HEK293 (cell line): Measurements from ENCODE around the gene TPST2.

Experiments
- CTCF ChIA-PET: fragments of 350-600 bp; formaldehyde crosslinking; extraction: SDS; loops from one replicate; lab custom pipeline; 2021; ENCODE audit warnings: antibody characterized with exemption; lab: Yijun Ruan, JAX
- POLR2A ChIA-PET: fragments of 300-600 bp; formaldehyde crosslinking; extraction: SDS; loops from one replicate; lab custom pipeline; 2020; ENCODE audit warnings: antibody characterized with exemption, inconsistent platforms; lab: Yijun Ruan, JAX
- H3K27ac ChIP-seq: fragments of 200-500 bp; sonication (Bioruptor generic); 2 replicates; pipeline ENCODE4 v1.5.1; 2014; ENCODE audit warnings: low read depth, low read length, control low read depth, inconsistent platforms; ENCODE audit errors: extremely low read depth
- H3K36me3 ChIP-seq, 2 experiments: fragments of 200-500 bp in 1 of 2; sonication (Bioruptor generic) in 1 of 2; 1 replicate in 1 of 2; 2 replicates in 1 of 2; pipeline ENCODE4 v1.5.1; 2014 to 2017; ENCODE audit warnings: inconsistent platforms in 2 of 2, low read length in 2 of 2; ENCODE audit not compliant: control insufficient read depth in 2 of 2, insufficient read depth in 1 of 2
- H3K4me1 ChIP-seq: fragments of 200-500 bp; sonication (Bioruptor generic); 2 replicates; pipeline ENCODE4 v1.5.1; 2014; ENCODE audit warnings: mild to moderate bottlenecking, low read length, inconsistent platforms; ENCODE audit not compliant: control insufficient read depth, insufficient read depth
- H3K4me3 ChIP-seq: 2 replicates; pipeline ENCODE4 v1.5.1; 2011; ENCODE audit warnings: low read depth, mild to moderate bottlenecking, control low read depth, low read length, moderate library complexity
- H3K9me3 ChIP-seq: fragments of 200-500 bp; sonication (Bioruptor generic); 2 replicates; pipeline ENCODE4 v1.5.1; 2014; ENCODE audit warnings: low read depth, low read length, inconsistent platforms; ENCODE audit not compliant: control insufficient read depth, insufficient read depth
- GLIS1 ChIP-seq: fragments of 450-650 bp; formaldehyde crosslinking; IDR thresholded peaks from 2 replicates; pipeline ENCODE4 v1.5.1; 2016; ENCODE audit warnings: missing biosample characterization, missing genetic modification characterization
- KLF8 ChIP-seq: fragments of 450-650 bp; formaldehyde crosslinking; IDR thresholded peaks from 2 replicates; pipeline ENCODE4 v1.5.1; 2016; ENCODE audit warnings: missing biosample characterization, missing genetic modification characterization
- PRDM1 ChIP-seq: fragments of 450-650 bp; formaldehyde crosslinking; IDR thresholded peaks from 2 replicates; pipeline ENCODE4; 2016; ENCODE audit warnings: missing biosample characterization, missing genetic modification characterization
- SP7 ChIP-seq: fragments of 450-650 bp; formaldehyde crosslinking; IDR thresholded peaks from 2 replicates; pipeline ENCODE4 v1.5.1; 2016; ENCODE audit warnings: missing biosample characterization, missing genetic modification characterization
- TCF7L2 ChIP-seq: IDR thresholded peaks from 2 replicates; pipeline ENCODE4 v1.6.1; 2011; ENCODE audit warnings: low read depth, mild to moderate bottlenecking, inconsistent platforms, low read length, moderate library complexity, borderline replicate concordance
- TRIM28 ChIP-seq: IDR thresholded peaks from 2 replicates; pipeline ENCODE4 v1.6.1; 2011; ENCODE audit warnings: low read length, control low read depth, borderline replicate concordance
- ZBTB21 ChIP-seq: fragments of 450-650 bp; formaldehyde crosslinking; IDR thresholded peaks from 2 replicates; pipeline ENCODE4 v1.5.1; 2017; ENCODE audit warnings: missing biosample characterization, missing genetic modification characterization
- ZNF114 ChIP-seq: fragments of 450-650 bp; formaldehyde crosslinking; IDR thresholded peaks from 2 replicates; pipeline ENCODE4 v1.5.0; 2017; ENCODE audit warnings: missing biosample characterization, missing genetic modification characterization
- ZNF214 ChIP-seq: fragments of 450-650 bp; formaldehyde crosslinking; IDR thresholded peaks from 2 replicates; pipeline ENCODE4 v1.5.1; 2017; ENCODE audit warnings: missing biosample characterization, mild to moderate bottlenecking, missing genetic modification characterization, borderline replicate concordance
- ZNF335 ChIP-seq: fragments of 450-650 bp; formaldehyde crosslinking; conservative IDR thresholded peaks from 2 replicates; pipeline ENCODE4 v1.5.1; 2016; ENCODE audit warnings: missing biosample characterization, missing genetic modification characterization
- ZNF391 ChIP-seq: fragments of 450-650 bp; formaldehyde crosslinking; IDR thresholded peaks from 2 replicates; pipeline ENCODE4 v1.5.1; 2016; ENCODE audit warnings: low read depth, missing biosample characterization, missing genetic modification characterization, borderline replicate concordance
- ZNF558 ChIP-seq: fragments of 450-650 bp; formaldehyde crosslinking; IDR thresholded peaks from 2 replicates; pipeline ENCODE4 v1.5.1; 2016; ENCODE audit warnings: missing biosample characterization, missing genetic modification characterization
- ZNF585B ChIP-seq: fragments of 450-650 bp; formaldehyde crosslinking; IDR thresholded peaks from 2 replicates; pipeline ENCODE4 v1.5.1; 2016; ENCODE audit warnings: missing biosample characterization, missing genetic modification characterization
- ZNF624 ChIP-seq: fragments of 450-650 bp; formaldehyde crosslinking; IDR thresholded peaks from 2 replicates; pipeline ENCODE4 v1.5.1; 2017; ENCODE audit warnings: missing biosample characterization, missing genetic modification characterization
- ZNF76 ChIP-seq: fragments of 450-650 bp; formaldehyde crosslinking; IDR thresholded peaks from 2 replicates; pipeline ENCODE4; 2016; ENCODE audit warnings: low read depth, missing biosample characterization, missing genetic modification characterization, borderline replicate concordance
- TF ChIP-seq, protein P1 (sequence below): fragments of 450-650 bp; formaldehyde crosslinking; IDR thresholded peaks from 2 replicates; pipeline ENCODE4 v1.5.1; 2016; ENCODE audit warnings: missing biosample characterization, missing genetic modification characterization
- TF ChIP-seq, protein P2 (sequence below): fragments of 450-650 bp; formaldehyde crosslinking; IDR thresholded peaks from 2 replicates; pipeline ENCODE4 v1.5.1; 2016; ENCODE audit warnings: missing biosample characterization, missing genetic modification characterization

TPST2 gene

DNA sequence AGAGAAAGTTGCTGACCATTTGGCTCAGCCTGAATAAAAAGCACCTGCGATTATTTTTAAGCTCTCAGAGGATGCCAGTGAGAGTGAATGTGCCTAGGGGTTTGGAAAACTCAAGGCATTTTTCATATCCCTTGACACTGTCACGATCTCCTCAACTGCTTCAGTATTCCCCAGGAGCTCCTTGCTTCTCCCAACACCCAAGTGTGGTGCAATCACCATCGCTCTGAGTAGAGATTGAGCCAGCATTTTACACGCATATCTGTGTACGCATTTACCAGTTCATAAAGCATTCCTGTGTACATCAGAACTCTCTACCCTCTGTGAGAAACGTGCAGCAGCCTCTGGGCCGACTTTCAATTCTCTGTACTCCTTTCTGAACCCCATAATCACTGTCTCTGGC is 104.9 kb downstream of the TPST2 start:
- Histone ChIP-seq H3K4me1 (peaks cover 4% of the 10 kb centered on the region; the same call in 1 of the 2 replicates), H3K27ac (no peak overlapping the region), H3K4me3 (no peak overlapping the region), H3K9me3 (no peaks in the 10 kb centered on the region), H3K36me3 (peaks cover 10 to 58% of the 10 kb centered on the region in 2 experiments; a peak in 2 of 3 replicates)
- TF ChIP-seq ZNF585B = no peak
- no peak for TF ChIP-seq ZNF114 (tag by site-specific recombination)
- TF ChIP-seq, protein P1, sequence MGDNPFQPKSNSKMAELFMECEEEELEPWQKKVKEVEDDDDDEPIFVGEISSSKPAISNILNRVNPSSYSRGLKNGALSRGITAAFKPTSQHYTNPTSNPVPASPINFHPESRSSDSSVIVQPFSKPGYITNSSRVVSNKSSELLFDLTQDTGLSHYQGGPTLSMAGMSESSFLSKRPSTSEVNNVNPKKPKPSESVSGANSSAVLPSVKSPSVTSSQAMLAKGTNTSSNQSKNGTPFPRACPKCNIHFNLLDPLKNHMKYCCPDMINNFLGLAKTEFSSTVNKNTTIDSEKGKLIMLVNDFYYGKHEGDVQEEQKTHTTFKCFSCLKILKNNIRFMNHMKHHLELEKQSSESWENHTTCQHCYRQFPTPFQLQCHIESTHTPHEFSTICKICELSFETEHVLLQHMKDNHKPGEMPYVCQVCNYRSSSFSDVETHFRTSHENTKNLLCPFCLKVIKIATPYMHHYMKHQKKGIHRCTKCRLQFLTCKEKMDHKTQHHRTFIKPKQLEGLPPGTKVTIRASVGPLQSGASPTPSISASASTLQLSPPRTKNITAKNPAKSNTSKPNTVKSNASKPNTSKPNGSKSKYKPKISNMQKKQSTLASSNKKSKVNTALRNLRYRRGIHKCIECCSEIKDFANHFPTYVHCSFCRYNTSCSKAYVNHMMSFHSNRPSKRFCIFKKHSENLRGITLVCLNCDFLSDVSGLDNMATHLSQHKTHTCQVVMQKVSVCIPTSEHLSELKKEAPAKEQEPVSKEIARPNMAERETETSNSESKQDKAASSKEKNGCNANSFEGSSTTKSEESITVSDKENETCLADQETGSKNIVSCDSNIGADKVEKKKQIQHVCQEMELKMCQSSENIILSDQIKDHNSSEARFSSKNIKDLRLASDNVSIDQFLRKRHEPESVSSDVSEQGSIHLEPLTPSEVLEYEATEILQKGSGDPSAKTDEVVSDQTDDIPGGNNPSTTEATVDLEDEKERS = no peak
- TF ChIP-seq PRDM1 (tag by site-specific recombination) = peak; percentile 46; the same call in 1 of the 2 replicates
- no peak for TF ChIP-seq ZNF76 (tag by site-specific recombination)
- ChIA-PET CTCF (interaction anchor here (1.6 to 2.0 kb wide), 2 partner anchors 16 to 18 kb away, joined by 4 to 6 read pairs; no protein-coding TSS in a partner anchor), POLR2A (interaction anchor here (1.1 kb wide), 1 partner anchor 27 kb away, joined by 3 read pairs; no protein-coding TSS in a partner anchor)

DNA sequence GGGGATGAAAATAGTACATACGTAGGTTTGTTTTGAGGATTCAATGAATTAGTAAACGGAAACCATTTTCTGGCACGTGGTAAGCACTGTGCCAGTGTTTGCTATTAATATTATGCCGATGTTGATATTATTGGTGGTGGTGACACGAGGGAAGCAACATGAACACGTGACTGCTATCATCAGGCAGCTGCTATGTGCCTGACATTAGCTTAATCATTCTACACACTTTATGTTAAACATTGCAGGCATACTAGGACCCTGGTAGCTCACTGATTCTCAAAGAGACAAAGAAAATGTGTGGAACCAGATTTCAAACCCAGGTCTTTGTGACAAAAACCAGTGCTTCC is 105.6 kb downstream of the TPST2 start:
- H3K4me3 ChIP-seq = peak overlapping the region; percentile 93
- peaks cover 3 to 51% of the 10 kb centered on the region in 2 experiments; a peak in 2 of 3 replicates for H3K36me3 ChIP-seq
- TF ChIP-seq ZNF558 (tag by site-specific recombination) (0 out of 2 replicates have a peak, but pooled peaks have one; percentile 29), ZNF391 (tag by site-specific recombination) (no peak), ZNF624 (tag by site-specific recombination) (no peak), ZNF335 (tag by site-specific recombination) (peak; percentile 35), ZBTB21 (peak; percentile 24; the same call in 1 of the 2 replicates), TCF7L2 (no peak), KLF8 (0 out of 2 replicates have a peak, but pooled peaks have one; percentile 1), GLIS1 (tag by site-specific recombination) (no peak), ZNF214 (no peak), TRIM28 (0 out of 2 replicates have a peak, but pooled peaks have one; percentile 1), SP7 (tag by site-specific recombination) (peak; percentile 22)
- TF ChIP-seq, protein P2, sequence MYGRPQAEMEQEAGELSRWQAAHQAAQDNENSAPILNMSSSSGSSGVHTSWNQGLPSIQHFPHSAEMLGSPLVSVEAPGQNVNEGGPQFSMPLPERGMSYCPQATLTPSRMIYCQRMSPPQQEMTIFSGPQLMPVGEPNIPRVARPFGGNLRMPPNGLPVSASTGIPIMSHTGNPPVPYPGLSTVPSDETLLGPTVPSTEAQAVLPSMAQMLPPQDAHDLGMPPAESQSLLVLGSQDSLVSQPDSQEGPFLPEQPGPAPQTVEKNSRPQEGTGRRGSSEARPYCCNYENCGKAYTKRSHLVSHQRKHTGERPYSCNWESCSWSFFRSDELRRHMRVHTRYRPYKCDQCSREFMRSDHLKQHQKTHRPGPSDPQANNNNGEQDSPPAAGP (tag by site-specific recombination) = 0 out of 2 replicates have a peak, but pooled peaks have one; percentile 12
- H3K9me3 ChIP-seq = no peaks in the 10 kb centered on the region
- peak overlapping the region; percentile 44; the same call in 1 of the 2 replicates for H3K27ac ChIP-seq
- ChIA-PET POLR2A (interaction anchor here (0.8 to 3.7 kb wide), 11 partner anchors 9 to 188 kb away, joined by 3 to 27 read pairs (median 3); partner anchors contain the start of gene TFIP11), CTCF (interaction anchor here (0.6 to 8.1 kb wide), 7 partner anchors 8 to 924 kb away, joined by 3 to 47 read pairs (median 3); no protein-coding TSS in a partner anchor)
- H3K4me1 ChIP-seq = peaks cover 4% of the 10 kb centered on the region; the same call in 1 of the 2 replicates
